LoVo (cell line): ENCODE measurements around the gene SMG7.
"Not testable (repeated sequence)": the region's sequence is repeated elsewhere in the genome, so short reads cannot be mapped to it uniquely, and the experiment has no call there.

ENCODE experiments used
- DNase-seq: peaks from one replicate; pipeline ENCODE4 v3.0.0-alpha.2; 2016; ENCODE audit warnings: low spot score

SMG7 gene

DNA sequence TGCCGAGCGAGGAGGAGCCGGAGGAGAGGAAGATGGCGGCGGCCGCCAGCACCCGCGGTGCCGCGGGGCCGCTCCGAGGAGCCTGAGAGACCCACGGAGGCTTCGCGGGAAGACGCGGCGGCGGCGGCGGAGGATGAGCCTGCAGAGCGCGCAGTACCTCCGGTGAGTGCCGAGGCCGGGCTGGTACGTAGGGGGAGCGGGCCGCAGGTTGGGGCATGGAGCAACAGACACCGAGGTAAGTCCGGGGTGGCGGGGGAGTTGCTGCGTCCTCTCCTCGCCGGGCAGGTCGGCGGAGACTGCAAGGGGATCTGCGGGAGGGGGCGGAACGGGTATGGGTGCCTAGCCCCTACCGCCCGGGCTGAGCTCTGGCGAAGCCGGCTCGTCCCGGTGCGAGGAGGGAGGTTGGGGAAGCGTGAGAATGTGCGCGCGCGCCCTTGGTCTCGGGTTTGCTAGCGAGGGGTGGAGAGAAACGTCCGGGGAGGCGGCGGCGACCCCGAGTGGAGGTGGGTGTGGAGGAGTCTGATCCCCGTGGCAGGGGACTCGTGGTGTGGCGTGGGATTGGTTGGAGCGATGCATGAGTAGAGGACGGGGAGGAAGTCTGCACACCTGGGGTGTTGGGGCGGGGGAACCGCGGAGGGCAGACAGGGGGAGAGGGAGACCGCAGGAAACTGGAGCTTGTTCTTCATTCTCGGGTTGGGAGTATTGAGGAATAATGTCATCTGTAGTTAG, at the start of gene SMG7:
SMG7 (plus strand) TSS at position 12 of the 729 bp plus-strand sequence; CDS start at position 134, 122 bp downstream.
- peak; percentile 13 for DNase-seq

DNA sequence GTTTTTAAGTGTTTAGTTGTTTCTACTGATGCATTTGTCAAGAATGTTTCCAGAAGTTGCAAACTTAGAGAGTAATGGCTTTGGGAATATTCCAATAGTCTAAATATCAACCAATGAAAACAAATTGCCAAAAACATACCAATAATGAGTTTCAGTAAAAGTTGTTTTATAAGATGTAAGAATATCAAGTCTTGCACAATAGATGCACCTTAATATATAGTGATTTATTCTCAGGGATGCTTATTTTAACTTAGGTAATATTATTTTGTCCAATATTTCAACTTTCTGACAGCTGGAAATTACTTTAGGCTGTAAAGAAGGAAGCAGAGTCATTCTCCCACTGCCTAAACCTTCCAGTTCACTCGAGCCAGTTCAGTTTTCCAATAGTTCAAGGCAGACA, 48.8 kb upstream of the SMG7 start:
- DNase-seq: no peak

DNA sequence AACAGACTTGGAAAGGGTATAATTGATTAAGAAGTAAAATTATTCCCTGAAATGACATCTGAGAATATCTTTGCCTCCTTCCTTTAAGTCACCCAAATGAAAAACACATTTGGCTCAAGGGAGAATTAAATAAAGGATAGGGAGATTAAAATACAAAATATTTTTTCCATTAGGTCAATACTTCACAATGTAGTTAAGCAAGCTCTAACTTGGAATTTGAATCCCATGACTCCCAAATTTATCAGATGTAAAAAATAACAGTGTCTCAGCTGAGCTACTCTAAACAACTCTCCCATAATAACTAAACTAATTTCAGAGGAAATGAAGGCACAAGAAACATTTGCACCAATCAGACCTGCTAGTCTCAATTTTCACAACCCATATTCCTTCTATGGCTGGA, 47.6 kb upstream of the SMG7 start:
- DNase-seq: no peak

DNA sequence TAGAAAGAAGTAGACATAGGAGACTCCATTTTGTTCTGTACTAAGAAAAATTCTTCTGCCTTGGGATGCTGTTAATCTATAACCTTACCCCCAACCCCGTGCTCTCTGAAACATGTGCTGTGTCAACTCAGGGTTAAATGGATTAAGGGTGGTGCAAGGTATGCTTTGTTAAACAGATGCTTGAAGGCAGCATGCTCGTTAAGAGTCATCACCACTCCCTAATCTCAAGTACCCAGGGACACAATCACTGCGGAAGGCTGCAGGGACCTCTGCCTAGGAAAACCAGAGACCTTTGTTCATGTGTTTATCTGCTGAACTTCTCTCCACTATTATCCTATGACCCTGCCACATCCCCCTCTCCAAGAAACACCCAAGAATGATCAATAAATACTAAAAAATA, 44.7 kb upstream of the SMG7 start:
- DNase-seq: not testable (repeated sequence)

- DNase-seq: no peak
Measured at GRCh38 chr1:183431840-183432547, 40.3 kb upstream of the SMG7 start.

GRCh38 chr1:183432548-183432875, 39.8 kb upstream of the SMG7 start:
- DNase-seq: peak; percentile 84

DNA sequence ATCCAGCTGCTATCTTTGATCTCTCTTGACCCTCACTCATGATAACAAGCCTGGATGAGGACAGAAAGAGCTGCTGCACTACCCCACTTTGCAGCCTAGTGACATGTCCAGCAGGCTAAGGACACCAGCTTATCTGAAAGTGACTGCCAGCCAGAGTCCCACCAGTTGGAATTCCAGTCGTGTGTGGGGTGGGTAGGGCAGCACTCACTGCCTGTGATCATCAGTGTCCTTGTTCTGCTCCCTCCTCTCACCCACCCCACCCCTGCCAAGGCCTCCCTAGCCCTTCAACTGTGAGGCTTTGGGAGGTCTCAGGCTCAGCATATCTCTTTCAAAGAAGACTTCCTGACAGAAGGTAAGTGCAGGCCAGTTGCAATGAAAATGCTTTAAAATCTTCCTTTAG, 38.6 kb upstream of the SMG7 start:
- peak; percentile 9 for DNase-seq

GRCh38 chr1:183435497-183435896, 36.8 kb upstream of the SMG7 start:
- DNase-seq: no peak

- DNase-seq: no peak
Measured at GRCh38 chr1:183438060-183438459, 34.2 kb upstream of the SMG7 start.

GRCh38 chr1:183443011-183443410, 29.3 kb upstream of the SMG7 start:
- DNase-seq: no peak

DNA sequence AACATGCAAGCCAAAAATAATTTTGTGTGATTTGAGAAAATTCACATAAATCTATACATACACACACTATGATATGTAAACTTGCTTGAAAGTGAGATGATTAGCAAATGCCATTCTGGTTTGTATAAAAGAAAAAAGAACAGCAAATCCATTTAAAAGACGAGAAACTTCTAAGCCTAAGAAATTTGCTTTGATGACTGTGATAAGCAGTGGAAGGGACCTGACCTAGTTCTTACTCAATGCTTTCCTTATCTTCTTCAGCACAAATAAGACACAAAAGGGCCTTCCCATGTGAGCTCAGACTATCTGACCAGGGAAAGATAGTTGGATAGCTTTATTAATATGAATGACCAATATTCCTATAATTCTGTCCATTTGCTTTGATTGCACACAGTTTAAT, 28.8 kb upstream of the SMG7 start:
- no peak for DNase-seq

DNA sequence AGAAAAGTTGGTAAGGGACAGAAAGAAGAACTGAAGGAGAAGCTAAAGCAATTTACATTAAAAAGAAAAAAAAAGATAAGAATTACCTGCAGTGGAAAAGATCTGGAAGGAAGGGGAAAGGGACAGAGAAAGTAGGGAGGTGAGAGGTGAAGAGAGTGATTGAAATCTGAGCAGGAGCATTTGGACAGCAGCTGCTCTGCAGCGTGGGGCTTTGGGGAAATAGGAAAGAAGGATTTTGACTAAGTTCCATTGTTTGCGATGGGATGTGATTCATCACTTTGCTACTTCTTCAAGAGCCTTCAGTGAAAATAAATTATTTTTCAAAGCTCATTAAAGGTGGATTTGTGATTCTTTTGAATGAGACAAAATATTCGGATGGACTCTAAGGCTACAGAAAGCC, 28.1 kb upstream of the SMG7 start:
- DNase-seq: no peak

DNA sequence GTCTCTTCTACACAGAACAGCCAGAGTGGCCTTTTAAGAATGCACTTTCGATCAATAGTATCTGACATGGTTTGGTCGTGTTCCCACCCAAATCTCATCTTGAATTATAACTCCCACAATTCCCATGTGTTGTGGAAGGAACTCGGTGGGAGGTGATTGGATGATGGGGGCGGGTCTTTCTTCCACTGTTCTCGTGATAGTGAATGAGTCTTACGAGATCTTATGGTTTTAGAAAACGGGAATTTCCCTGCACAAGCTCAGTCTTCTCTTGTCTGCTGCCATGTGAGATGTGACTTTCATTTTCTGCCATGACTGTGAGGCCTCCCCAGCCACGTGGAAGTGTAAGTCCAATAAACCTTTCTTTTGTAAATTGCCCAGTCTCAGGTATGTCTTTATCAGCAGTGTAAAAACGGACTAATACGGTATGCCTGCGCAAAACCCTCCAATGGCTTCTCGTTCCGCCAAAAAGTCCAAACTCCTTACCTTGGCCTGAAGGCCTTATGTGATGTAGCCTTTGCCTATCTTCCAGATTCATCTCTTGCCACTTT, 23.0 kb upstream of the SMG7 start:
- DNase-seq: no peak

GRCh38 chr1:183450093-183450492, 22.2 kb upstream of the SMG7 start:
- no peak for DNase-seq

GRCh38 chr1:183454377-183454776, 17.9 kb upstream of the SMG7 start:
- DNase-seq: peak; percentile 70

- DNase-seq: no peak
Measured at GRCh38 chr1:183456826-183457225, 15.5 kb upstream of the SMG7 start.

GRCh38 chr1:183457449-183457848, 14.8 kb upstream of the SMG7 start:
- DNase-seq: no peak

DNA sequence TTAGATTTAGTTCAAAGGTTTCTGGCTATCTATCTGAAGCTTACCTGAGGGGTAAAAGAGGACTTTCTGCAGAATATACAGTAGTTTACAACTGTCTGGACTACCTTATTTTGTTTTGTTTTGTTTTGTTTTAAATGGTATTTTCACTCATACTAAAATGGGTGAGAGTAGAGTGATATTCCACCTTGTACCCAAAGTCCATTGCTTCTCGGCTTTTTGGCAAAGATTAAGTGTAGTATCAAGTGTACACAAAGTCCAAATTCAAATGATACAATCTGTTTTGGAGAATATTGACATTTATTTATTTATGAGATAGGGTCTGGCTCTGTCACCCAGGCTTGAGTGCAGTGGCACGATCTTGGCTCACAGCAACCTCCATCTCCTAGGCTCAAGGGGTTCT, 11.7 kb upstream of the SMG7 start:
- DNase-seq: no peak

- peak; percentile 69 for DNase-seq
Measured at GRCh38 chr1:183461350-183461749, 10.9 kb upstream of the SMG7 start.

DNA sequence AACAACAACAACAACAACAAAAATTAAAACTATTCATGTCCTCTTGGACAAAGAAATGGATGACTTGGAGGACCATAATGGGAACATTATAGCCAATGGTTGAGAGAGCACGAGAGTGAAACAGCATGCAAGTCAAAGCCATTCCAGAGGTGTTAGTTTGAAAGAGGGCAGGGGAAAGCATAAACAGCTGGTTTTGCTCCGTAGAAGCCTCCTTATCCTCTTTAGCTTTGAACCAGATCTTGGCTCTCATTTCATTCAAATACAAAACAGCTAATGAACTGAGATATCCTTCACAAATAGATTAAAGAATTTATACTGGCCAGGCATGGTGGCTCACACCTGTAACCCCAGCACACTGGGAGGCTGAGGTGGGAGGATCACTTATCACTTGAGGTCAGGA, 8.7 kb upstream of the SMG7 start:
- DNase-seq: no peak

DNA sequence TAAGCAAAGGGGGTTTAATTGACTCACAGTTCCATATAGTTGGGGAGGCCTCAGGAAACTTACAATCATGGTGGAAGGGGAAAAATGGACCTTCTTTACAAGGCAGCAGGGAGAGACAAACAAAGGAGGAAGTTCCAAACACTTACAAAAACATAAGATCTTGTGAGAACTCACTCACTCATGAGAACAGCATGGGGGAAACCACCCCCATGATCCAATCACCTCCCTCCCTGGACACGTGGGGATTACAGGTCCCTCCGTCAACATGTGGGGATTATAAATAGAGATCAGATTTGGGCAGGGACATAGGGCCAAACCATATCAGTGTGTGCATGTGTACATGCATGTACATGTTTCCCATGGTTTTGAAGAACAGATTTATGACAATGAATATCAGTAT, 5.5 kb upstream of the SMG7 start:
- no peak for DNase-seq

DNA sequence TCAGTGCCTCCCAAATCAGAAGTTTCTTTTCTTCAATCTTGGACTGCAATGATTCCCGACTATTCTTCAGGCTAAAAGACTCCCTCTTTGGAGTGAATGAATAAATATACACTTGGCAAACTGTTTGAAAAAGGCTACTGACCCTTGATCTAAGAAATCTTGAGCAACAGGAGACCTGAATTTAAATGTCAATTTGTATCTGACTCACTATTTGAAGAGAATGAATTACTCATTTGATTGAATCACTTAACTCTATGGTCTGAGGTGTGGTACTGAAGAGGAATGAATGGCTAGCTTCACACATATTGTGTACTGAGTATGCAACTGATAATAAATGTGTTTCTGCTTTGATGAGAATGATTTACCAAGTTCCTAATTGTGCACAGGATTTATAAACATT, 4.6 kb upstream of the SMG7 start:
- peak; percentile 77 for DNase-seq

GRCh38 chr1:183470147-183470960, 1.9 kb upstream of the SMG7 start:
- DNase-seq: peak; percentile 87
